Ammon's horn (tissue), 1 donor: Measurements from ENCODE around the gene CLSTN3.
A peak's percentile ranks its signal among the peaks of the same experiment; 100 is the strongest.

Experiments used
- DNase-seq: peaks from one replicate; pipeline ENCODE4 v3.0.0-alpha.2; 2016; ENCODE audit warnings: low spot score

The CLSTN3 gene

DNA sequence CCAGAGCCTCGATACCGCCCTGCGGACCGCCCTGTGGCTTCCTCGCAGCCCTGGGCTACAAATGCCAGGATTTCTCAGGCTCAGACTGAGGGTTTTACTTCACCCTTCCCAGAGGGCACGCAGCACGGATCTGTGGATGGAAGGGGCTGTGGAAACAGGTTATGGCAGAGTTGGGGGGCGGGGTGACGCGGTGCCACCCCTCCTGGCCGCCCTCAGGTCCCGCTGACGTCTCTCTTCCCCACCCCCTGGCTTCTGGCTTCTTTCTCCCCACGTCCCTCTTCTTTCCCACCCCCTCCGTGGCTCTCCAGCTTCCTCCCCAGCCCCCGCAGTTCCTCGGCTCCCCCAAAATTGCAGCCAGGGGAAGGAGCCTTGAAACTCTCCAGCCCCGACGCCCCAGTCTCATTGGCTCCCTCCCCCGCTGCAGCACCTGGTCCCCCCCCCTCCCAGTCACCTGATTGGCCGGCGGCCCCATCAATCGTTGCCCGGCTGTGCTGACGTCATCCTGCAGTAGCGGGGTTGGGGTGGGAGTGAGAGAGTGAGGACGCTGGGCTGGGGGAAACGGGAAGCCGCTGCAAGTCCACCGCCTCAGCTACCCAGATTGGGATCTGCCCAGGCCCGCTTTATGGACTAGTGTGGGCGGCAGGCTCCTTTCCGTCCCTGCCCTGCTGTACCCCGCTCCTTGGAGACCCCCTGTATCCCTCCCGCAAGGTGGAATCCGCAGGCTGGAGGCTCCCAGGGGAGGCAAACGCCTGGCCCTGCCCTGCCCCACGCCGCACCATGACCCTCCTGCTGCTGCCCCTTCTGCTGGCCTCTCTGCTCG is at the start of gene CLSTN3:
TSS of gene CLSTN3 (plus strand) at position 500 of the 820 bp plus-strand sequence. CDS start at position 778, 278 bp downstream.
- peak; percentile 80 for DNase-seq

DNA sequence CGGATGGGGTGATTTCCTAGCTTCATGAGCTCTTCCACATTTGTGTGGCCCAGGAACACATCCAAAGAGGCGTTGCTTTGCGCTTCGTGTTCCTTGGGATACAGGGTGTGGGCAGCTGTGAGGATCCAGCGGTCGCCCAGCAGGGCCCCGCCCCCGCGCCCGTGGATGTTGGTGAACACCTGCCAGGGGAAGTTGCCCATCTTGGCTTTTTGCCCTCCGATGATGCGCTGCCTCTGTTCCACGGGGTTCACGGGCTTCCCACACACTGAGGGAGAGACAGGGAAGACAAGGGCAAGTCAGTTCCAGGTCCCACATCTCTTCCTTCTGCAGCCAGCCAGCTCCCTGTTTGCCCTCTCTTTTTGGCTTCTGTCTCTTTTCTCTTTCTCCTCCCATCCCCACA is 49.1 kb upstream of the CLSTN3 start:
- DNase-seq = no peak

DNA sequence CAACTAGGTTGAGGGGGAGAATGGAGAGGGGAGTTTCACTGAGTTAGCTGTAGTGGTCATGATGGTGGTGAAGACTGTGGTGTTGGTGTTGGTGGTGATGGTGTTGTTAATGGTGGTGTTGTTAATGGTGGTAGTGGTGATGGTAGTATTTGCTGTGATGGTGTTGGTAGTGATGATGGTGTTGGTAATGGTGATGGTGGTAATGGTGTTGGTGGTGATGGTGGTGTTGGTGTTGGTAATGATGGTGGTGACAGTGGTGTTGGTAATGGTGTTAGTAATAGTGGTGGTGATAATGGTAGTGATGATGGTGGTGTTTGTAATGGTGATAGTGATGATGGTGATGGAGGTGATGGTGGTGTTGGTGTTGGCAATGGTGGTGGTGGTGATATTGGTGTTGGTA is 47.0 kb upstream of the CLSTN3 start:
- no peak for DNase-seq

DNA sequence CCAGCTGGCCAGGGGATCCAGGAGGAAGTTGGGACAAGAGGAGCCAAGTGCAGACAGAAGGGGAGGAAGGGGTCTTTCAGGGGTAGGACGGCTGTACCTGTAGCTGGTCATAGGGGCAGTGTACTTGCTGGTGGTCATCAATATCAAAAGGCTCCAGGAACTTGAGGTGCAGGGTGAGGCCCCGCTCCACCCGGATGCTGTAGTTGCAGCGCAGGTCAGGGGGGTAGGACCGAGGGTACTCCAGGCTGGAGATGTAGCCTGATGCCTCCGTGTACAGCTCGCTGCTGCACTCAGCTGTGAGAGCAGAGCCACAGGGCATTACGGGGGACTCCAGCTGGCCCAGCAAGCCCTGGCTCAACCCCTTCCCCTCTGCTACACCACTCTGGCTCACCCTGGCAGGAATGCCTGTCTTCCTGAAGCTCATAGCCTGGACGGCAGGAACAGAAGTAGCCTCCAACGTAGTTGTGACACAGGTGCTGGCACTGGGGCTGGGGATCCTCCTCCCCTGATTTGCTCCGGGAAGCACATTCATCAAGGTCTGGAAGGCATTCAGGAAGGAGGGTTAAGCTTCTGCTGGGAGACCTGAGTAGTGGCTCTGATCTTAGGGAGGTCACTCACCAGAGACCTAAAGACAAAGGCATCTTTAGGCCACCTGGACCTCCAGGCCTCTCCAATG is 40.8 kb upstream of the CLSTN3 start:
- no peak for DNase-seq

DNA sequence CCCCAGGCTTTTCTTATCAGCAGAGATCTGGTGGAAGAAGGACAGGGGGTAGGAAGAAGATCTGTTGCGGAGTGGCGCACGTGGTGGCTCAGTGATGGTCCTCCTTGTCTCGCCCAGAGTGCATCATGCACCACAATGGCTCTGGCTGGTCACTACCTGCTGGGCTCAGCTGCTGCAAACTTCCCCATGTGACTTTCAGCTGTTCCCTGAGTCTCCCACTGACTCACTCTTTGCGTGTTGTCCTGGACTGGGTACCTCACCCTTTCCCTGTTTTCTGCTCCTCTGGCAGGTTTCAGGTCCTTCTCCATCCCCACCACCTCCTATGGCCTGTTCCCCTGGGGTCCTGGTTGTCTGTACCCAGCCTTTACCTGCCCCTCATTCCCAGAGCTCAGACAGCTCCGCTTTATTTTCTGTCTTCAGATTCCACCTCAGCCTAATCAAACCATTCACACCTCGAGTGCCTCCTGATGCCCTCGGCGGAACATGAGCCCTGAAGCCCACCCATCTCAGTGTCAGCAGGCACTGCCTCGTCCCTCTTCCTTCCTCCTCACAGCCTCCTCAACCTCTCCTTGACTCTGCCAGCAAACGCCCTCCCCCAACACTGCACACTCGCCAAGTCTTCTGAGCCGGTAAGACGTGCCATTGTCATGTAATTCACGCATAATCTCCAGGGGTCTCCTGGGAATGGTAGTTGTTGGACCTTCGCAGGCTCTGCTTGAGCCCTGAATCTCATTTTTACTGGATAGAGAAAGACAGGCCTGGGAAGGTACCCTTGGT is 39.8 kb upstream of the CLSTN3 start:
- no peak for DNase-seq

DNA sequence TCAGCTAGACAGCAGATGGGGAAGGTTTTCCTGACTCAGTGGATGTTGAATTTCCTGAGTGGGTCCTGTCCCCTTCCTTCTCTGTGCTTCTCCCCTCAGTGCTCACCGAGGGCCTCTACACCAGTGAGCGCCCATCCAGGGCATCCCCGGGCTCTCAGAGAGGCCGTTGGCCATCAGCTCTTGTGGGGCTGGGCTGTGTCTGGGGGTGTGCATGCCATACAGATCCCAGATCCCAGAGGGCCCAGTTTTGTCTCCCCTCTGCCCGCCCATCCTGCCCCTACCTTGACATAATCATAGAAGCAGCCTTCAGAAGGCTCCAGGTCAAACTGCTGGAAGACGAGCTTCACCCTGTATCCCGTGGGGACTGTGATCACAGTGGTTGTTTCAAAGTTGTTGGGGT is 39.0 kb upstream of the CLSTN3 start:
- no peak for DNase-seq

DNA sequence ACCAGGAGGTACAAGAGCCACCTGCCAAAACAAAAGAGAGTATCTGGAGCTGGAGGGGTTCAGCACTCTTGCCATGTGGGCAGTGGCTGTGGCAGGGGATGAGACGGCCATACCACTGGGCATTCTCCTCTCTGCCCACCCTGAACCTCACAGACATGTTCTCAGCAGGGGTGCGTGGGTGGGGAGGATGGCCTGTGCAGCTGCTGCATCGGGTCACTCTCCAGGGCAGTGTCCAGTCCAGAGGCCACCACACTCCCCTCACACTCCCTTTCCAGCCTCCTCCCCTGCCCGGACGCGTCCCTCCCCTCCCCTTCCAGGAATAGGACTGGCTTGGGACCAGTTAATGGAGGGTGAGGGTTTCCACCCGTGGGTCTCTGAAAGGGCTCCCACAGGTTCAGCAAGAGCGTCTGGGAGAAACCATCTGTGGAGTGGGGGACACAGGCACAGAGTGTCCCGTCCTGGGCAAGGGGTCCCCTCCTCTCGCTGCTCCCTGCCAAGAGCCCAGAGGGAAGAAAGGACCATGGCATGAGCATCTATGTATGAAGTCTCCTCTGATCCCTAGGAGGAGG is 38.4 kb upstream of the CLSTN3 start:
- DNase-seq = no peak

DNA sequence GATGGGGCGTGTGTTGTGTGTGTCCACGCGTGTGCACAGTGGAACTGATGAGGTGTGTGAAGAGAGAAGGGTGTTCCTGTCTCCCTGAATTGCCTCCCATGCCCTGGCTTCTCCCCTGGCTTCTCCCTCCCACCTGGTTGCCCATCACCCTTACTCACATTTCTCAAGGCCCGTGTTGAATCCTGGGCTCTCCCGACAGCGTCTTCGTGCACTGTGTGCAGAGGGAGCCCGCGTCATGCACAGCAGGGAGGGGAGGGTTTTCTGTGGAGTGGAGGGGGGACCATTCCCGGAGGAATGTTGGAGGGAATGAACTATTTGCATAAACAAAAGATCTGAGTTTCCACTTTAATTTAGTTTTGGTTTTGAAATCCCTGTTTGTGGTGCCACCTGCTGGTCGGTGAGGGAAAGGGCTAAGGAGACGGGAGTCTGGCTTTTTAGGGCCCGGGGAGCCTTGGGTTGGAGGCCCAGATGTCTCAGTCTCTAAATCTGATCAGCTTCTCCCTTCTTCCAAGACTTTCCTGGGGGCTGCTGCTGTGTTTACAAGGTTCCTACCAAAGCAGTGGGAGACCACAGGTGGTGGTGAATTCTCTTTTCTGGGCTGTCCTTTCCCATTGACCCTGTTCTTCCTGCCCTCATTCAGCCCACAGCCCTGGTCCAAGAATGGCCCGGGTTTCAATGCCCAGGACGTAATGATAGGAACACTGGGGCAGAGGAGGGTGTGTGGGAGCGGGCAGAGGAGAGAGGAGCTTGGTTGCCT is 37.8 kb upstream of the CLSTN3 start, which contains the start of gene C1R:
TSS of gene C1R (minus strand) at position 217 of the 757 bp plus-strand sequence. CDS start at position 160, 57 bp downstream.
- peak; percentile 73 for DNase-seq

DNA sequence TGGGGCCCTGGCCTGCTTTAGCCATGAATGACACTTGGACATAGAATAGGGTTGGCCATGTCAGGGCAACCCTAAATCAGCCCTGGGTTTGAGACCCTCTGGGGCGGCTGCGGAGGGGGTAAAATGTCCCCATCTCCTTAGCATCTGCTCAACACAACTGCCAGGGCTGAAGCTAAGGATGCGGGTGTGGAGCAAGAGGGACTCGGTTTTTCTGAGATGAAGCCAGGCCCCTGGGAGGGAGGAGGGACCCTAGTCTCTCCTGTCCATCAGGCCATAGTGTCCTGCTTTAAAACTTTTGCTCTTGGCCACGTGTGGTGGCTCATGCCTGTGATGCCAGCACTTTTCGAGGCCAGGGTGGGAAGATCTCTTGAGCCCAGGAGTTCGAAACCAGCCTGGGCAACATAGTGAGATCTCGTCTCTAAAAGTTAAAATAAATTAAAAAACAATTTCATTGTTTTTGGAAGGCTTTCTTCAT is 37.1 kb upstream of the CLSTN3 start:
- DNase-seq = no peak

DNA sequence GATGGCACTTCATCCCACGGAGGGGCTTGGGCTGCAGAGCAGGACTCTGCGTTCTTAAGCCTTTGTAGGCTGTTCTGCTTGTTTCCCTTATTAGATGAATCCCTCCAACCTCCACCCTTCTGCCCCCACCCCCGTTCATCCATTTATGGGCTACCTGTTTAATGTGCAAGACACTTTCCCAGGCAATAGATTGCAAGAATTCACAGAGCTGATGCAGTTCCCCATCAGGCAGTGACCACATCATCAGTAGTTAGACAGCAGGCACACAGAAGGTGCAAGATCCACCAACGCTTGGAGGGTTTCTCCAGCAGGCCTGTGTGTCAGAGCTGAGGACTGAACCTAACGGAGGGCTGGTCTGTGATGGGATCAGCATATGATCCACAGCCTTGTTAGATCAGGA is 36.7 kb upstream of the CLSTN3 start:
- DNase-seq = no peak

DNA sequence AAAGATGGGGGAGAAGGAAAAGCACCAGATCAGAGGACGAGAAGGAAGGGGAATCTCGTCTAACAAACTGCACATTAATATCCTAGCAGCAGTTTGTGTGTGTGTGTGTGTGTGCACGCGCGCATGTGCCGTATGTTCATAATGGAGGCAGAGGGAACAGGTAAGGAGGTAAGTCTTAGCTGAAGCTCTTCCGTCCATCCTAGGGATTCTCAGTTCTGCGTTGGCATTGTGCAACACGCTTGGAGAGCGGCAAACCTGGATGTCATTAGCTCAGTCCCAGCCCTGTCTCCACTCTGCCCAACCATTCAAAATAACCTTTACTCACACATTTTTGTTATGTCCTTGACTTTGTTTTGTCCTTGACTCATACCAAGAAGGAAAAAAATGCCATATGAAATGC is 36.3 kb upstream of the CLSTN3 start:
- no peak for DNase-seq

DNA sequence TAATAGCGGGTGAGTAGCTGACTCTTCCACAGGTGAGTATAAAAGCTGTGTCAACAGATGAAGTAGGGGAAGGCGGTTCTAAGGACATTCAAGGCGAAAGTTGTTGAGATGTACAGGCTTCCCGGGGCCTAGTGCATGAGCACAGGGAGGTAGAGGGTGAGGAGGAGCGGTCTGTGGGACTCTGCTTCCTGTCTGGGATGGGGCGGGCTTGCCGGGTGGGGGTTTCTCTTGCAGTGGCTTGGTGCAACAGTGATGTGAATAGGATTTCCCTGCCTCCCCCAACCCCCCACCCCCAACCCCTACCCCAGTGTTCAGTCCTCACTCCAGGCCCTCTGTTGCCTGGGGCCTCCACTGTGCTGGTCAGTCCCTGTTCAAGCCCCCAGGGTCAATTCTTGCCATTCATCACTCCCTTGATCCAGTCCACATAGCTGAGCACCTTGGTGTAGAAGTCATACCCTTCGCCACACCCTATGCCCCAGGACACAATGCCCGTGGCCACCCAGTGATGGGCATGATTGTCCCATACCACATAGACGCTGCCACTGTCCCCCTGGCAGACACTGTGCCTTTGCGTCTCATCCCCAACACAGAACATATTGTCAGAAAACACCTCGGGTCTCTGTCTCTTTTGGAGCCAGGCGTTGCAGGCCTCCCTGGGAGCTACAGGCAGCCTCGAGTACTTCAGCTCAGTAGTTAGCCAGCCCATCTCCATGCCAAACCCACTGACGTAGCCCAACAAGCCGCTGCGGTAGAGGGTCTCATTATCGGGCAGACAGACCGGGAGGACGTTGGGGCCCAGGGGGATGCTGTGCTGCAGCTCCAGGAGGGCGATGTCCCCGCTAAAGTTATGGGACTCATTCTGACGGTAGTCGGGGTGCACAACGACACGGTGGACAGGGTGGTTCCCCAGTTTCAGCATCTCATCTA is 33.9 kb upstream of the CLSTN3 start:
- no peak for DNase-seq

DNA sequence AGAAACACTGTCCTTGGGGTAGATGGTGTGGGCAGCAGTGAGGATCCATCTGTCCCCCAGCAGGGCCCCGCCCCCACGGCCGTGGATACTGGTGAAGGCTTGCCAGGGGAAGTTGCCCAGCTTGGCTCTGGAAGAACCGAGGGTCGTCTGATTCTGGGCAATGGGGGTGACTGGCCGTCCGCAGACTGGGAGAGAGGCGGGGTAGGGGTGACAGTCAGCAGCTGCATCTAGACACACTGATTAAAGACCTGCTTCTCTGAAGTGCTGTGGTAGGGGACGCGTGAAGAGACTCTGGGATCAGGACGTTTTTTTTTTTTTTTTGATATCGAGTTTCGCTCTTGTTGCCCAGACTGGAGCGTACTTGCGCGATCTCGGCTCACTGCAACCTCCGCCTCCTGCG is 33.2 kb upstream of the CLSTN3 start:
- DNase-seq = no peak

DNA sequence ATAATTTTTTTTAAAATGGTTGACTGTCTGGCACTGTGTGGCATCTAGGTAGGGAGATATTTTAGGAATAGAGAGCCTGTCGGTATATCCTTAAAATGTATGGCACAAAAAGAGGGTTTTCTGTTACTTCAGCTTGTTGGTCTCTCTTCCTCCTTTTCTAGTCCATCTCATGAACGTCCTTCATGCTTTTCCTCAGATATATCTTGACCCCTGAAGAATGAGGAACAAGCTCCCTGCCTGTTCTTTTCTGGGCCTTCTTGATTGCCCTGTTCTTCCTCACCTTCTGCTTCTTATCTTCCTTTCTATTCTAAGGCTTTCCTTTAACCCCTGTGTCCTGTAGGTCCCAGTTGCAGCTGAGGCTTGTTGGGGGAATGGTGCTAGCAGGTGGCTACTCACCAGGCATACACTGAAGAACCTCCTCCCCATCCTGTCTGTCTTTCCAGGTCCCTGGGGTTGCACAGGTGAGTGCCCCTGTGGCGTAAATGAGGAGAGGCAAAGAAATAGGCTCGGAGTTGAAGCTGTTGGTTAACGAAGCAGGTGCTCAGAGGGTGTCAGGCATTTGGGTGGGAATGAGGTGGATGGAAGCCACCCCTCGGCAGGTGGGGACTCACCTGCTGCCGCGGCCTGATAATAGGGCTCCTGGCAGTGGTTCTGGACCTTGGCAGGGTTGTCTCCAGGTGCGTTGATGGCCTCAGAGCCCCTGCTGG is 30.7 kb upstream of the CLSTN3 start:
- no peak for DNase-seq

DNA sequence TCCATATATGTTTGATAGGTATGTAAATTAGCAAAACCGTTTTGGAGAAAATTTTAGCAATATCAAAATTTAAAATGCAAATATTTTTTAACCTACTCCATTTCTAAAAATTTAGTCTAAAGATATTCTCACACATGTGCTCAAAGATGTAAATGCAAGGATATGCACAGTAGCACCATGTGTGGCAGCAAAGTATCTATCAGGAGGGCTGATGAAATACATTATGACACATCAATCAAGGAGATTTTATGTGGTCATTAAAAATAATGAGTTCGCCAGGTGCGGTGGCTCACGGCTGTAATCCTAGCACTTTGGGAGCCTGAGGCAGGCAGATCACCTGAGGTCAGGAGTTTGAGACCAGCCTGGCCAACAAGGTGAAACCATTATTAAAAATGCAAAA is 29.9 kb upstream of the CLSTN3 start:
- no peak for DNase-seq

DNA sequence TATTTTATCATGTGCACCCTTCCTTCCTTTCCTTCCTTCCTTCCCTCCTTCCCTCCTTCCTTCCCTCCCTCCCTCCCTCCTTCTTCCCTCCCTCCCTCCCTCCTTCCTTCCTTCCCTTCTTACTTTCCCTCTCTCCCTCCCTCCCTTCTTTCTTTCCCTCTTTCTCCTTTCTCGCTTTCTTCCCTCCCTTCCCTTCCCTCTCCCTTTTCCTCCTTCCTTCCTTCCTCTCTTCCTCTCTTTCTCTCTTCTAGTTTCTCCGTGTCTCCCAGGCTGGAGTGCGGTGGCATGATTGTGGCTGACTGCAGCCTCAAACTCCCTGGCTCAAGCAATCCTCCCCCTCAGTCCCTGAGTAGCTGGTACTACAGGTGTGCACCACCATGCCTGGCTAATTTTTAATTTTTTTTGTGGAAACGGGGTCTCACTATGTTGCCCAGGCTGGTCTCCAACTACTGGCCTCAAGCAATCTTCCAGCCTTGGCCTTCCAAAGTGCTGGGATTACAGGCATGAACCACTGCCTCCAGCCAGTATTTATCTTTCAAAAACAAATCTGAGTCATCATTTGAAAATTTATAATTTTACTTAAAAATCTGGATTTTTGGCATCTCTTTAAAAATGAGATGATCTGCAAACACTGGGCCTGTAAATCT is 29.0 kb upstream of the CLSTN3 start:
- no peak for DNase-seq

DNA sequence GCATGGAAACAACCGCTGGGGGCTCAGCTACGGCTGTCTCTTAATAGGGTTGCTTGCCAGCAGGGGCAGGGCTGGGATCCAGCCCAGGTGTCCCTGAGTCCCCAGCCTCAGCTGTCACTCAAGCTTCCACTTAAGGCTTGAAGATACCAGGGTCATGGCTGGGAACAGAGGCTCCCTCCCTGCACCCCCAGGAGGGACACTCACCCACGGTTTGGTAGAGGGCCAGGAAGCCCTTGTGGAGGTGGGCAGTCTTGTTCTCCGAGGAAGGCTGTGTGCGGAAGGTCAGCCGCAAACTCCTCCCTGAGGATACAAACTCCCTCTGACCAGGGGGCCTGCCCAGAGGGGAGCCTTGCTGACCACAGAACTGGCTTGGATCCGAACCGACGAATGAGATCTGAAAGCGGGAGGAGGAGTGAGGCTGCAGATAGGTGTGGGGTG is 28.5 kb upstream of the CLSTN3 start:
- no peak for DNase-seq

DNA sequence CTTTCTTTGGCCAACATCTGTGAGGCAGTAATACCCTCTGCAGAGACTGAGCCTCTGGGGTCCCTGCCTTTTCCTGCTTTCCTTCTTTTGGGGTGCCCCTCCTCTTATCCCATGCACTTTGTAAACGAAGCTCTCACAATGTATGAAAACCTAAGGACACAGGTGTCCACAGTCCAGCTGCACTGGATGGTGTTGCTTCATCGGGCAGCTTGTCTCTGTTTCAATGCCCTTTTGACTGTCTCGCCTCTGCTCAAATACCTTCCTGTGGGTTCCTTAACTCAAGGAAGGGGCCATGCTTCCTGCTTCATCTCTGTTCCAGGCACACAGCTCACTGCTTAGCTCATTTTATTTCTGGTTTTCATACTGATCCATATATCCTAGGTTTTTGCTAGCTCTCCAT is 27.6 kb upstream of the CLSTN3 start:
- DNase-seq = no peak
